ENCODE data around the gene SLC35G2.
"Not testable (repeated sequence)": the region's sequence is repeated elsewhere in the genome, so short reads cannot be mapped to it uniquely, and the experiment has no call there.

Gene SLC35G2

DNA sequence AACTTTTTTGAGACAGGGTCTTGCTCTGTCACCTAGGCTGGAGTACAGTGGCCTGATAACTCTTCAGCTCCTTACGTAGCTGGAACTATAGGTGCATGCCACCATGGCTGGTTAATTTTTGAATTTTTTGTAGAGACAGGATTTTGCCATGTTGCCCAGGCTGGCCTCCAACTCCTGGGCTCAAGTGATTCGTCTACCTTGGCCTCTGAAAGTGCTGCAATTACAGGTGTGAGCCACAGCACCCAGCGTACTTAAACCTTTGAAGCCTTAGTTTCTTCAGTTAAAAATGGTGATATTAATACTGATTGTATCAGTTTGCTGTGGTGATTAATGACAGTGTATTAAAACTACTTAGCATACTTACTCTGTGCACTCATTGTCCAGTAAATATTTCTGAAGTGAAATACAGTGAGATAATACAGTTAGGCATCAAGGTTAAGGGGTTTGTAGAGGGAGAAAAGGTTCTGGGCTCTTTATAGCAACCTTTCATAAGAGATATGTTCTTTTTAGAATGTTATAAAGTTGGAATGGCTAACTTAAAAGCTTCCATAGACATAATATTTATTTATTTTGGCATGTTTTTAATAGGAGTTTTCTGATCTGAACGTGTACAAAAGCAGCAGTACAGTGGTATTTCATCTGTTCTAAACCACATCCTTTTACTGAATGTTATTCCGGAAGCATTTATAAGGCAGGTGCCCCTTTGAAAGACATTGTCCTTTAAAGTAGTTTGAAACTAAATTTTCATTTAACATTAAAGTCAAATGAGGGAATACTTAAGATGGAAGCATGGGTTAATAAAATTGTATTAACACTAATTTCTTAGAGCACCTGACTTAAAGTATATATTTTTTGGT is 66.7 kb downstream of the SLC35G2 start:
- DNase-seq (ENCODE audit: low spot score): no peak

DNA sequence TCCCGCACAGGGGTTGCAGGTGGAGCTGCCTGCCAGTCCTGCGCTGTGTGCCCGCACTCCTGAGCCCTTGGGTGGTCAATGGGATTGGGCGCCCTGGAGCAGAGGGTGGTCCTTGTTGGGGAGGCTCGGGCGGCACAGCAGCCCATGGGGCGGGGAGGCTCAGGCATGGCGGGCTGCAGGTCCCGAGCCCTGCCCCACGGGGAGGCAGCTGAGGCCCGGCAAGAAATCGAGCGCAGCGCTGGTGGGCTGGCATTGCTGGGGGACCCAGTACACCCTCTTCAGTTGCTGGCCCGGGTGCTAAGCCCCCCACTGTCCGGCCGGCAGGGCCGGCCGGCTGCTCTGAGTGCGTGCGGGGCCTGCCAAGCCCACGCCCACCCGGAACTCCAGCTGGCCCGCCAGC is 71.0 kb downstream of the SLC35G2 start:
- no peak for DNase-seq (ENCODE audit: low spot score)

DNA sequence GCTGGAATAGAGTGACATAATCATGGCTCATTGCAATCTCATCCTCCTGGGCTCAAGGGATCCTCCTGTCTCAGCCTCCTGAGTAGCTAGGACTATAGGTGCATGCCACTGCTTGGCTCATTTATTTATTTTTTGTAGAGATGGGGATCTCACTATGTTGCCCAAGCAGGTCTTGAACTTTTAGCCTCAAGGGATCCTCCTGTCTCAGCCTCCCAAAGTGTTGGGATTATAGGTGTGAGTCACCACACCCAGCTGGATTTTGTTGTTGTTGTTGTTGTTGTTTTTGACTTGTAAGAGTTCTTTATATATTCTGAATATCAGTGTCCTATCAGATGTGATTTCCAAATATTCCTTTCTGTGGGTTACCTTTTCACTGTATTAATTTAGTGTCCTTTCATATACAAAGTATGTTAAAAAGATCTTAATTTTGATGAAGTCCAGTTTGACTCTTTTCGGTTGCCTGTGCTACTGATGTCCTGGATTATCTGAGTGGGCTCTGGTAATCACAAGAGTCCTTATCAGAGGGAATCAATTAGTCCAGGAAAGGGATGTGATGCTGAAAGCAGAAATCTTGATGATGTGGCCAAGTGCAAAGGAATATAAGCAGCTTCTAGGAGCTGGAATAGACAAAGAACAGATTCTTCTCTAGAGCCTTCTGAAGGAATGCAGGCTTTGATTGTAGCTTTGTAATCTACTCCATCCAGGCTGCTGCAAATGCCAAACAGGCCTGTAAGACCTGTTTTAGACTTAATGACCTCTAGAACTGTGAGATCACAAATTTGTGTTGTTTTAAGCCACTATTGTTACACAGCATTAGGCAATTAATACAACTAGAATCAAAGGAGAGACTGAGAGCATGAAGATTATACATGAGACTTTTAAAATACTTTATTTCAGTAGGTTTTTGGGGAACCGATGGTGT is 73.3 kb downstream of the SLC35G2 start:
- no peak for DNase-seq (ENCODE audit: low spot score)

DNA sequence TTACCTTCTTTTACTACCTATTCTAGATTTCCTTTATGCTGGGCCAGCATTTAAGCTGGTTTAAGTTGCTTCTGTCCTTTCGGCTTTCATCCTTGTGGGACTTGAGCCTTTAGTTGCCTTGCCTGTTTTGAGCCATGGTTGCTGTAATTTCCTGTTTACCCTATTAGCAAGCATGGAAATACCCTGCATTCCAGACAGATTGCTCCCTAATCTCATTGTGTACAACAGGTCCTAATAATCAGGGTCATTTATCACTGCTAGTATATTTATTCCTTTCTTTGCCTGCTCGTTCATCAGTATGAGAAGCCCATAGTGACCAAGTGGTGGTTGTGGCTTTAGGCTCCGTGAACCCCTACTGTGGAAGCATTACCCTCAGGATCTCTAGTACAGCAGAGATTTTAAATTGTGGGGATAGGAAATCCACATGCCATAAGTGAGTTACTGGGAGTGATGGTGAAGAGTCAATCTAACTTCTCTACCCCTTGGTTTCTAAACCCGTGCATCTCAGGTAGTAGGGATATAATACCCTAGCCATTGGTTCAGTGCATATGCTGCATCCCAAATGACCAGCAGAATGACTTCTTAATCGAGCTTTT is 75.0 kb downstream of the SLC35G2 start:
- DNase-seq (ENCODE audit: low spot score): no peak

DNA sequence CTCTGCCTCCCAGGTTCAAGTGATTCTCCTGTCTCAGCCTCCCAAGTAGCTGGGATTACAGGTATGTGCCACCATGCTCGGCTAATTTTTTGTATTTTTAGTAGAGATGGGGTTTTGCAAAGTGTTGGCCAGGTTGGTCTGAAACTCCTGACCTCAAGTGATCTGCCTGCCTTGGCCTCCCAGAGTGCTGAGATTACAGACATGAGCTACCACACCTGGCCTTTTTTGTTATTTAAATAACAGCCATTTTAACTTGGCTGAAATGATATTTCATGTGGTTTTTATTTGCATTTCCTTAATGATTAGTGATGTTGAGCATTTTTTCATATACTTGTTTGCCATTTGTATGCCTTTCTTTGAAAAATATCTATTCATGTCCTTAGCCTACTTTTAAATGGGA is 78.2 kb downstream of the SLC35G2 start:
- not testable (repeated sequence) for DNase-seq (ENCODE audit: low spot score)

DNA sequence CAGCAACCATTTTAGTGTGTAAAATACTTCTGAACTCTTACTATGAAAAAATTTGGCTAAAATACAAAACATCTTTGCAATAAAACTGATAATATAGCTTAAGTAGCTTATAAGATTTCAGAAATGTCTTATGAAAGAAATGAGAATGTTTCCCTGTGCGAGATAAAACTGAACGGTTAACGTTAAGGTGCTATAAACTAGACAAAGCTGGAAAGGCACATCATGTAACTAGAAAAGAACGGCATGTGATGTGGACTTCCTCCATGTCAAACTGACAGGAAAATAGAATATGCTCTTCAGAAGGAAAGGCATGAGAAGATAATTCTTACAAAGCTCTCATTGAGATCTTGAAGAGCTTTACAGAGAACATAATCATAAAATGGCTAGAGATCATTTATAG is 79.6 kb downstream of the SLC35G2 start:
- no peak for DNase-seq (ENCODE audit: low spot score)

DNA sequence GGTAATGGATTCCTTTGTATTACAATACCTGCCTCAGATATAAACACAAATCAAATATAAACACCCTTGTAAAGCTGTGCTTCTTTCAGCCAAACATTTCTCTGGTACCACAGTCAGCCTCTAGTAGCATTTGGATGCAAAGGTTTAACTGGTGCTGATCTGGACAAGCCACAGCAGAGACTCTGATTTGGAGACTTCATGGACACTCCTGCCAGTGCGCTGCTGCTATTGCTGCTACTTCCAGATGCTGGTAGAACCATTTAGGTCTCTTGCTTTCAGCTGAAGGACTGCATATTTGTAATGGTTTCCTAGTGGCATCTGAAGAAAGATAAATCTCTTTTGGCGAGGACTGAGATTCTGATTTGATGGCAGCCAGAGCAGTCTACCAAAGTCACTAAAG is 80.0 kb downstream of the SLC35G2 start:
- no peak for DNase-seq (ENCODE audit: low spot score)

DNA sequence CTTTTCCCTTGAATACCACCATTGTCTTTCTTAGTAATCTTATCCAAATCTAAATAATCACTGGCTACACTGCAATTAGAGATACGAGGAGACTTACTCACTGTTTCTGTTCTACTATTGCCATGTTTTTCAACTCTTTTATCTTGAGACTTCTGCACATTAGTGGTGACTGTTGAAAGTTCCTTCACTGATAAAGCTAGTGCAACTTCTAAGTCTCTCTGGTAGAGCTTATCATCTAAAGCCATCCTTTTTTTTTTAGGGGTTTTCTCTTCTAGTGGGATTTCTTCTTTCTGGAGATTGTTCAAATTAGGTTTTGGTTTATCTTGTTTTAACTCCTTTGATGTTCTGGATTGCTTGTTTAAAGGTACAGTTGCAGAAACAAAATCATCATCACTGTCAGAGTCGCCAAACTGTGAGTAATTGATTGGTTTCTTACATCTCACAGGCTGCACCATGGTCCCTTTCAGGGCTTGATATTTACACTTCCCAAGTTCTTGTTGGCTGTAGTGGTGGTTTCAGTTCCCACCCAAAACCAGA is 80.8 kb downstream of the SLC35G2 start:
- DNase-seq (ENCODE audit: low spot score): no peak

DNA sequence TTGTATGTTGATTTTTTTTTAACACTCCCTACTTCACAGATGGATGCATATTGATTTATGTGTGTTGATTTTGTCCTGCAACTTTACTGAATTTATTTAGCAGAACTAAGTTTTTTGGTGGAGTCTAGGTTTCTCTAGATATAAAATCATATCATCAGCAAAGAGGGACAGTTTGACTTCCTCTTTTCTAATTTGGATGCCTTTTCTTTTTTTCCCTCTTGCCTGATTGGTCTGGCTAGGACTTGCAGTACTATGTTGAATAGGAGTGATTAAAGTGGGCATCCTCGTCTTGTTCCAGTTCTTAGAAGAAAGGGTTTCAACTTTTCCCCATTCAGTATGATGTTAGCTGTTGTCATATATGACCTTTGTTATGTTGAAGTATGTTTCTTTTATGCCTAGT is 81.8 kb downstream of the SLC35G2 start:
- not testable (repeated sequence) for DNase-seq (ENCODE audit: low spot score)

DNA sequence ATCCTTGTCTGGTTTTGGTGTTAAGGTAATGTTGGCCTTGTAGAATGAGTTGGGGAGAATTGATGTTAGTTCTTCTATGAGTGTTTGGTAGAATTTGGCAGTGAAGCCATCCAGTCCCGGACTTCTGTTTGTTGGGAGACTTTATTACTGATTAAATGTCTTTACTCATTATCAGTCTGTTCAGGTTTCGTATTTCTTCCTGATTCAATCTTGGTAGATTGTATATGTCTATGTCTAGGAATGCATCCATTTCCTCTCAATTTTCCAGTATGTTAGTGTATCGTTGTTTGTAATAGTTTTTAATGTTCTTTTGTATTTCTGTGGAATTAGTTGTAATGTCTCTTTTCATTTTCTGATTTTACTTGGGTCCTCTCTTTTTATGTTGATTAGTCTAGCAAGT is 82.5 kb downstream of the SLC35G2 start:
- no peak for DNase-seq (ENCODE audit: low spot score)

DNA sequence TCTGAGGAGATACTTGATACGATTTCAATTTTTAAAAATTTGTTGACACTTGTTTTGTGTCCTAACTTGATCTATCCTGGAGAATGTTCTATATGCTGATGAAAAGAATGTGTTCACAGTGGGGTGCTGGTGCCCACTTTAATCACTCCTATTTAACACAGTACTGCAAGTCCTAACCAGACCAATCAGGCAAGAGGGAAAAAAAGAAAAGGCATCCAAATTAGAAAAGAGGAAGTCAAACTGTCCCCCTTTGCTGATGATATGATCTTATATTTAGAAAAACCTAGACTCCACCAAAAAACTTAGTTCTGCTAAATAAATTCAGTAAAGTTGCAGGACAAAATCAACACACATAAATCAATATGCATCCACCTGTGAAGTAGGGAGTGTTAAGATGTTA is 83.6 kb downstream of the SLC35G2 start:
- DNase-seq (ENCODE audit: low spot score): not testable (repeated sequence)

DNA sequence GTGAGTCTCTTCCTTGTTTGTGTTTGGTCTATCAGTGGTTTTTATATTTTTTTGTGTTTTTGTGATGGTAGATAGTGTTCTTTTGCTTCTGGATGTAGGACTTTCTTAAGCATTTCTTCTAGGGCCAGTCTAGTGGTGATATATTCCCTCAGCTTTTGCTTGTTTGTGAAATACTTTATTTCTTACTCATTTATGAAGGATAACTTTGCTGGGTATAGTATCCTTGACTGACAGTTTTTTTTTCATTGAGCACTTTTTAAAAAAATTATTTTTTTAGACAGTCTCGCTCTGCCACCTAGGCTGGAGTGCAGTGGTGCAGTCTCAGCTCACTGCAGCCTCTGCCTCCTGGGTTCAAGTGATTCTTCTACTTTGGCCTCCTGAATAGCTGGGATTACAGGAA is 85.0 kb downstream of the SLC35G2 start:
- DNase-seq (ENCODE audit: low spot score): no peak

DNA sequence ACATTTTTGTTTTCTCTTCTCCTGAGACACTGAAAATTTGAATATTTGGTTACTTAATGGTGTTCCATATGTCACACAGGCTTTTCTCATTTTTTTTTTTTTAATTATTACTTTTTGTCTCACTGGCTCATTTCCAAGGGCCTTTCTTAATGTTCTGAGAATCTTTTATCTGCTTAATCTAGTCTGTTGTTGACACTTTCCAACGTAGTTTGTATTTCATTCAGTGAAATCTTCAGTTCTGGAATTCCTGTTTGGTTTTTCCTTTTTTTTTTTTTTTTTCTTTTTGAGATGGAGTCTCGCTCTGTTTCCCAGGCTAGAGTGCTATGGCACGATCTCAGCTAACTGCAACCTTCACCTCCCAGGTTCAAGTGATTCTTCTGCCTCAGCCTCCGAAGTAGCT is 85.8 kb downstream of the SLC35G2 start:
- DNase-seq (ENCODE audit: low spot score): no peak
